RKO (cell line): Measurements from ENCODE around the gene NDUFV2.
"Not testable (repeated sequence)": the region's sequence is repeated elsewhere in the genome, so short reads cannot be mapped to it uniquely, and the experiment has no call there.

Source experiments
- DNase-seq: peaks from one replicate; pipeline ENCODE4 v3.0.0-alpha.2; 2016; ENCODE audit warnings: low spot score

NDUFV2 gene

DNA sequence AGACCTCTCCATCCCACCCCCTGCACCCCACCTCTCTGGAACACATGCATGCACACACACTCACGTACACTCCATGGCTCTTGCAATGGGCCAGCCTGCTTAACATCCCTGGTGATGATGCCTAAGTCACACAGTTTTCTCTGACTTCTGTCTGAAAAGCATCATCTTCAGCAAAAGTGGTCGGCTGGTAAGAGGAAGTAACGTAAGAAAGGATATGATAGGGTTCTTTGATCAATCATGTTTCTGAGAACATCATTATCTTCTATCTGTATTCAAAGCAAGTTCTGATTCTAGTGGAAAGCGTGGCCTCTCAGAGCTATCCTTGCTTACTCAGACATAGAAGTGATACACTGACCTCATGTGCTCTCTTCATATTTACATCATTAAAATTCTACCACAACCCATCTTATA lies 11.4 kb upstream of the NDUFV2 start:
- no peak for DNase-seq

DNA sequence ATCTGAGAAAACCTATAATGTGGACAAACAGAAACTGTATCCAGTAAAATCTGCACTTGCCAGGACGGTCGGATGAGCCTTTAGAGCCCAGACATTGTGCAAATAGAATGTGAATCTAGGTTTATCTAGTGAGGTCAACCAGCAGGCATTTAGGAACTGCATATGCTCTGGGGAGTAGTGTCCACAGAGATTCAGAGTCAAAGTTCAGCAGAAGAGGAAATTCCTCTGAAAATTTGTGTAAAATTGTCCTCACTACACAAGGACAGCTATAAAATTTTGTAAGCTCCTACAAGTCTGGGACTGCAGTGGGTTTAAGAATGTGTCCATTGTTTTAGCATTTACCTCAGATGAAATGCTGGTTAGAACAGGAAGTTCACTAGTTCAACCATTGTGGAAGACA lies 9.8 kb upstream of the NDUFV2 start:
- DNase-seq, result no peak

DNA sequence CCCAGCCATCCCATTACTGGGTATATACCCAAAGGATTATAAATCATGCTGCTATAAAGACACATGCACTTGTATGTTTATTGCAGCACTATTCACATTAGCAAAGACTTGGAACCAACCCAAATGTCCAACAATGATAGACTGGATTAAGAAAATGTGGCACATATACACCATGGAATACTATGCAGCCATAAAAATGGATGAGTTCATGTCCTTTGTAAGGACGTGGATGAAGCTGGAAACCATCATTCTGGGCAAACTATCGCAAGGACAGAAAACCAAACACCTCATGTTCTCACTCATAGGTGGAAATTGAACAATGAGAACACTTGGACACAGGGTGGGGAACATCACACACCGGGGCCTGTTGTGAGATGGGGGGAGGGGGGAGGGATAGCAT lies 9.4 kb upstream of the NDUFV2 start:
- not testable (repeated sequence) for DNase-seq

DNA sequence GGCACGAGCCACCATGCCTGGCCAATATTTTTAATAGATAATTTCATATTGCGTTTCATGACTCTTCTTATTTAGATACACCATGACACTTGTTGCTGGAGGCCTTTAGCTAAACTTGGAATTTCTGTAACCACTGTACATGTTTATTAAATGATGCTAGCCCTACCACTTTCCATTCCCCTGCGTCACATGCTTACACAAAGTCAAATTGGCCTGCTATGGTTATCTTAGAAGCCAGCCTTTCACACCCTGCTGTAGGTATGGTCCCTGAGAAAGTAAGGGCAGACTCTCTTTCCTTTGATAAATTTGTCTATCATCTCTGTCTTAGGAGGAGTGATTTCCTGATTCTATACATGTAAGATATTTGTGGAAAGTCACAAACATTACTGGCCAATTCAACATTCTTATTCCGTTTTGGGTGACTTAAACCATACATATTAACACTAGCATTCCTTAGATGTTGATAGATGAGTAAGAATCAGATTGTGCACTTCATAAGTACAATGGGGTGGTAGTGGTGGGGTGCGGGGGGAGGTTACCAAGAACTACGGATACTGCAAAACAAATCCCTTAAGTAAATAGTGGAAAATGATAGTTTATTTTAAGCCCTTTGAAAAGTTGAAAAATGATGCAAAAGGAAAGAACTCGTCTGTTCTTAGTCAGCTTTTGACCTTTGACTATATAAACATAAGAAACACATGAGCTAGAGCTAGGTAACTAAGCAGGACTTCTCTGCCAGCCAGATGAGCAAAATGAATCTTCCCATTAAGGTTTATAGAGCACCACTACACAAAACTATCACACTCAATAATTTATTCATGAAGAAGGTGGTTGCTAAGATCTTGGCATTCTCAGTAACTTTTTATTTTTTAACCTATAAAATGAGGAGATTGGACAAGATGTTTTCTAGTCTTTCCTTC lies 7.9 kb upstream of the NDUFV2 start:
- DNase-seq, result no peak

DNA sequence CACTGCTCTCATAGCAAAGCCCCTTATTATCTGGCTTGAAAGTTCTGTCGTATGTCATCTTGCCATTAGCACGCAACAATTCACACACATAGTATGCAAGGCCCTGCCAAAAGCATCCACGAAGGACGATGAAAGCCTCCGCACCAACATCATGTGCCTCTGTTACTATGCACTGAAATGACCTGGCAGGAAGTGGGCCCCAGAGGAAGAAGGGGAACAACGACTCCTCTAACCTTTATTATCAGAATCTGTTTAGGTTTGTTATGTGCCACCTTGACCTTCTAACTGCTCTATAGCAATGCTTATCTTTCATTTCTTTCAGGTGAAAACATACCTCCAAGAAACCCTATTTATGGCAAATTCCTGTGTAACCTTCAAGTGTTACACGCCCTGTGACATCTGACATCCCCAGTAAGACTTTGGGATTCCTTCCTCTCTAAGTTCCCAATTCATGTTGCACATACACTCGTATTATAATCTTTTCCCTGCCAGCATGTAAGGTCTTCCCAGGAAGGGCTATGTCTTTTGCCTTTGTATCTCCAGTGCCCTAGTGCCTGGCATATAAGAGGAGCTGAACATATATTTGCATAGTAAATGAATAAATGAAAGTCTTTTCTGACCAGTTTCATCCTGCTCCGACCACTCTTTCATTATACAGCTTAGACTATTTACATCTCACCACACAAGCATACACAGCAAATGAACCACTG lies 7.0 kb upstream of the NDUFV2 start:
- no peak for DNase-seq

DNA sequence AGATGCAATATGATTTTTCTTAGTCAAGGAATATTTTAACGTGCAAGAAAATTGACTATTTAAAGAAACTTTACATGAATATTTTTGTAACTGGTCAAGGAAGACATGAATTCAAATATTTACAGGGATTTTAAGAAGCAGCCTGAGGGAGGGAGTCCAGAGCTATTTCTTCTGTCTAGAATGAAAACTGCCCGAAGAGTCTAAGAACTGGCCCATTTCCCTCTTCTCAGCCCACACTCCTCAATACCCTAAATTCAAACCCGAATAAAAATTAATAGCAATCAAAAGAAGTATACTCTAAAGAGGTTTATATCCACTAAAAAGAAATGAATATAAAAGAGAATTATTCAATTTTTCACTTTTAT lies 6.5 kb upstream of the NDUFV2 start:
- no peak for DNase-seq

DNA sequence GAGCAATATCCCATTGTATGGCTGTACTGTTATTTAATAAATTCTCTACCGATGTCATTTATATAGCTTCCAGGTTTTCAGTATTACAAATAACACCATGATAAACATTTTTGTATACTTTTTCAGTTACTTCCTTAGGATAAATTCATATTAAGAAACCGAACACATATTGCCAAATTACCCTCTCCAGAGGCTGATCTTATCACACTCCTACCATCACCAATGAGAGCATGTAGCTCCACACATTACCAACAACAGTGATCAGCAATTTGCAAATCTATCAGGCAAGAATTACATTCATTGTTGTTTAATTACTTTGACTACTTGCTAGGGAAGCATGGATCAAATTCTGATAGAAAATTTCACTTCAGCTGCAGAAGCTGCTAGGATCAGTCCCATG lies 5.8 kb upstream of the NDUFV2 start:
- DNase-seq, result no peak

DNA sequence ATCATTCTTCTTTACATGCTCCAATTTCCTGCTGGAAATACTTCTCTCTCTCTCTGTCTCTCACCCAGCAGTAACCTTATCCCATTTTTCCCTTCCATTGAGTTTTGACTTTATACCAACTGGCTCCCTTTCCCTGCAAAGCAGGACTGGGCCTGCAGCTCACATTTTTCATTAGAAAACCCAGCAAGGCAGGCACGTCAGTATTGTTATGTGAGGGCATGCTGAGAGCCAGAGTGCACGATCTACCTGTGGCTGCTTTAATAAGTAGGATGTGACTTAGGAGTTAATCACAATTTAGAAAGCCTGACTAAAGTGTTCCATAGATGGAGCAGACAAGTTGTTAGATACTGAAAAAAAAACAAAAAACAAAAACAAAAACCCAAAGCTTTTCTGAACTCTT lies 5.2 kb upstream of the NDUFV2 start:
- DNase-seq, result no peak

DNA sequence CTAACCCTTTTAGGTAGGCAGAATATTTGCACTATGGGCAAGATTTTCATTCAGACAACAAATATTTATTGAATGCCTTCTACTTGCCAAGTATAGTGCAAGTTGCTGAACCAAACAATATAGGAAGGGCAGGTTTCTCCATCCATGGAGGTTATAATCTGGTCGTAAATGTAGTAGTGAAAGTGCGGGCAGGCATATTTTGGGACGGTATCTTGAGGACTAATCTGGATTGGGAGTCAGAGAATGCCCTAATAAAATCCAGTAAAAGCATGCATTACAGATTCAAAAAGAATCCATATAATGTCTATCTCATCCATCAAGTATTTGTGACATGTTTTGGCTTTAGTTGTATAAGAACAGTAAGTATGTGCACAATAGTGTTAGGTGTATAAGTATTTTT lies 1.7 kb upstream of the NDUFV2 start:
- no peak for DNase-seq

DNA sequence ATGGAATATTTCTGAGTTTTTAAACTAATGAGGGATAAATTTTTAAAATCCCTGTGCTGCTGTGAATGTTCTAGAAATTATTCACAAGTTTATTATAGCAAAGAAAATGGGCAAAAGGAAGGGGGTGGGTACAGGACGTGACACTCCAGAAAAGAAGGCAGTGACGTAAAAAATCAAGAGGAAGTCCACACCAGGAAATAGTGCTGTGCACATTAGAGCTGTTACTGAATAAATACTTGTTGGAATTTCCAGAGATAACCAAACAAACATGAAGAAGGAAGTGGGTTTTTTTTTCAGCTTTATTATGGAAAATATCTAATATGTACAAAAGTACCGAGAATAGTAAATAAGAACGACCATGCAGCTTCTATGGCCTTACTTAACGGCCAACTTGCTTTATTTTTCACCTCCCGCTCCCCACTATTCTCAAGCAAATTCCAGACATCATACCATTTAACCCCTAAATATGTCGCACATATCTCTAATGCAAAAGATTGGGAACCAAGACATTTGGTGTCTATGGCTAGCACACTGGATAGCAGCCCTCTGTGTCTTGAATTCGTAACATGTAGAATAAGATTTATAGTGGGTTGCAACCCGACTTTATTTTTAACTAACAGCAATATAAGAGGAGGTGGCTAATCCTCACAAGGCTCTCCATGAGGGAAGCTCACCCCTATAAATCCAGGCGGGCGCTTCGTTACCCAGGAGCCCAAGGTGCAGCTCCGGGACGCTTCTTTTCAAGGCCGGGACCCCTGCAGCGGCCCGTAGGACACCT lies 580 bp upstream of the NDUFV2 start:
- DNase-seq, result peak; percentile 89

DNA sequence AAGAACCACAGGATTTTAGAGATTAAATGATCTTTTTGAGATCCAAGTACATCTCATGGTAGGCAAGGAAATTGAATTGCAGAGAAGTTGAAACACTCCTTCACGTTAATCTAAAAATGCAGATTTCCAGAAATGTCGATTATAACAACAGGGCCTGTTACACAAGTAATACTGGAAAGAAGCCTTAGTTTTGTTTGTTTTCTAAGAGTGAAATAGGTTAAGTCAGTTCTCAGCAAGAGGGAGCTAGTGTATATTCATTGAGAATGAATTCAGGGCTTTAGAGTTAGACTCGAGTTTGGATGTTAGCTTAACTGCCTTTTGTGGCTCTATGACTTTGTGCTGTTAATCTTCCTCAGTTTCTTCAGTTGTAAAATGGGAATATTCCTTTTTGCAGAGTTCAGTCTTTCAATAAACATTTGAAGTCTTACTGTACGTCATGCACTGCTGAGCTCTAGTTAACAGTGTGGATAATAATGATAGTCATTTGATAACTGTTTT lies 926 bp downstream of the NDUFV2 start:
- peak; percentile 53 for DNase-seq

DNA sequence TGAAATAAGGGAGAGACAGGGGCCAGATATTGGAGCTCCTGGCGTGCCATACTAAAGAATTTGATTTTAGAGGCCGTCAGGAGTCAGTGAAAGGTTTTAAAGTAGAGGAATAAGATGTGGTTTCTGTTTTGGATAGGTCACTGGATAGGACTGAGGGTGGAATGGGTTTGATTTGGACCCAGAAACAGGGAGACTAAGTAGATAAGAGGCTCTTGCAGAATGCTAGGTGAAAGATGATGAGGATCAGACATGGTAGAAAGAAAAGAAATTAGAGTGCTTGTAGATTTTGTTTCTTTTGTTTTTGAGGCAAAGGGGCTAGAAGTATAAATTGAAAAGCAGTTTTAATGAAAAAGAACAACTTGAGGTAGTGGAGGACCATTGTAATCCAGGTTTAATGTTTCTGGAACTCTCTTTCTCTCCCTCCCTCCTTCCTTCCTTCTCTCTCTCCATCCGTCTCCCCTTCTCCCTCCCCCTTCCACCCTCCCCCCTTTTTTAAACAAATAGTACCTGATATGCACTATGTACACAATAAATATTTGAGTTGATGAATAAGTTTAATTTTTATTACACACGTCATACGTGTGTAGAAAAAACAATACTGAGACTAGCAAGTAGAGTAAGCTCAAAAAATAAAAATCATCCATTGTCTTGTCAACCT lies 1.9 kb downstream of the NDUFV2 start:
- no peak for DNase-seq

DNA sequence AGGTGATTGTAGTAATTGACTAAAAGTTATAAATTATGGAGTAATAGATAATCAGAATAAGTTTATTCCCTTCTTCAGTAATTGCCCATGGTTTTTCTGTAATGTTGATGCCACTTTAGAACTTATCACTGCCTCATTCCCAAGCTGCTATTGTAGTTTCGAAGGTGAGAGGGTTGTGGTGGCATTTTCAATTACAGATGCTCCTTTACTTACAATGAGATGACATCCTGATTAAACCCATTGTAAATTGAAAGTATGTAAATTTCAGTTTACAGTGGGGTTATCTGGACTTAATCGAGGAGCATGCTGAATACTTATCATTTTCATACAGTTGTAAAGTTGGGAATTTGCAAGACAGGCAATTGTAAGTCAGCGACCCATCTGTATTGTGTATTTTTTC lies 2.9 kb downstream of the NDUFV2 start:
- DNase-seq, result no peak

DNA sequence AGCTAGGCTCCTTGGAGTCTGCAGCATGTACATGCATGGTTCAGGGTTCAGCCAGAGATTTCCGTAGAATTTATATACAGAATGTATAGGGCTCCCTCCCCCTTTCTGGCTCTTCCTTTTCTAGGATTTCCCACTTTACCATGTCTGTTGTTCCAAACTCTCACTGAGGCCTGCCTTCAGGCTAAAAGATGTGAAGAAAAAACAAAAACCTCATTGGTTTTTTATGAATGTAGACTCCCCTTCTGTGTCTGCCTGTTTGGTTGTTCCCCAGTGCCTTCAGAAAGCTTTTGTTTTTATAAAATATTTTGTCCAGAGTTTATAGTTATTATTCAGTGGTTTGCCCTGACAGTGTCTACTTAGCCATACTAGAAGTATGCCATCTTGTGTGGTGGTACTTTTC lies 3.6 kb downstream of the NDUFV2 start:
- DNase-seq, result no peak

DNA sequence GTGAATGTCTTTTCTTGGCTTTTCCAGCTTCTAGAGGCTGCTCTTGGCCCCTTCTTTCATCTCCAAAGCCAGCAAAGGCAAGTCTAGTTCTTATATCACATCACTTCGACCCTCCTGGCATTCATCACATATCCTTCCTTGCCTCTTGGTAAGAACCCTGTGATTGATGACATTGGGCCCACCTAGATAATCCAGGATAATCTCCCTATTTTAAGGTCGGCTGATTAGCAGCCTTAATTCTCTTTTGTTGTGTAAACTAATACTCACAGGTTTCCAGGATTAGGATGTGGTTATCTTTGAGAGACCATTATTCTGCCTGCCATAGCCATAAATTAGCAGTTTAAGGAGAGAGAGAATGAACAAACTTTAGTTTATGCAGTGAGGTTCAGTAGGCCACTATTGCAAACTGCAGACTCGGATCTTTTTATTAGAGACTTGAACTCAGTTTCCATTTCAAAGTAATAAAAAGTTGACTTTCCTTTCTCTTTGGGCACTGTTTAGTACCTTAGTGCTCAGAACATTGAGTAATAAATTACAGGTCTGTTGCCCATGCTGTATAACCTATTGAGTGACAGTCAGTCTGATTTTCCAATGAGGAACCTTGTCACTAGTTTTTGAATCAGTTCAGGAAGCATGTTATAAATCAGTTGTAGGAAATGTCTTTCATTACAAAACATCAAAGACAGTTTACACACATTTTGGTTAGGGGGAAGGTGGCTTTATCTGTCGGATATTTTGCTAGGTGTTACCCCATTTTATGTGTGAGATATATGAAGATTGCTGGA lies 4.5 kb downstream of the NDUFV2 start:
- no peak for DNase-seq

DNA sequence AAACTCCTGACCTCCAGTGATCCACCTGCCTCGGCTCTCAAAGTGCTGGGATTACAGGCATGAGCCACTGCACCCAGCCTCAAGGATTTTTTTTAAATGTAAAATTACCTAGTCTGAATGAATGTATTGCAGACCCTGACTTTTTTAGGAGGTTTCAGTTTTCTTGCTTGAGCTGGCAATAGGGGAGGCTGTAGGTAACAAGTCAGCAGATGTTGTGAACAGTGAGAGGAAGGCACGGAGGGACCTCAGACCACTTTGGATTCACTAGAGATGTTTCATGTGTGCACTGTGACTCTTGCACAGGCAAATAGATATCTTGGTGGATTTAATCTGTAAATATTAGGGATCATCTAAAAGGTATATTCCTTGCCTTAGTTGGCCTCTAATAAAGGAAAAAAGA lies 6.4 kb downstream of the NDUFV2 start:
- DNase-seq, result no peak

DNA sequence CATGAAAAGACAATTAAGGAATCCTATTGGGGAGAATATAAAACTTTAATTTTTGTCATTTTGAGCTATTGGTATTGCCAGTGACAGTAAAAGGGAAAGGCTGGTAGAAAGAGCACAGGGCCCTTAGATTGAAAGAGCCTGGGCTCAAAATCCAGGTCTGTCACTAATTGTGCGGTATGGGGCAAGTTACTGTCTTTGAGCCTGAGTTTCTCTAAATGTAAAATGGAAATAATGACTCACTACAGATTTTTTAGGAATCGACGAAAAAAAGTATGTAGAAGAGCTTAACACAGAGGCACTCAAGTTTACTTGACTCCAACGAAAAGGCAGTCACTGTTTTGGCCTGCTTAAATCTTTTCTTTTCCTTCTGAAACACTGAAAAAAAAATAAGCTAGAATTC lies 7.0 kb downstream of the NDUFV2 start:
- DNase-seq, result no peak

DNA sequence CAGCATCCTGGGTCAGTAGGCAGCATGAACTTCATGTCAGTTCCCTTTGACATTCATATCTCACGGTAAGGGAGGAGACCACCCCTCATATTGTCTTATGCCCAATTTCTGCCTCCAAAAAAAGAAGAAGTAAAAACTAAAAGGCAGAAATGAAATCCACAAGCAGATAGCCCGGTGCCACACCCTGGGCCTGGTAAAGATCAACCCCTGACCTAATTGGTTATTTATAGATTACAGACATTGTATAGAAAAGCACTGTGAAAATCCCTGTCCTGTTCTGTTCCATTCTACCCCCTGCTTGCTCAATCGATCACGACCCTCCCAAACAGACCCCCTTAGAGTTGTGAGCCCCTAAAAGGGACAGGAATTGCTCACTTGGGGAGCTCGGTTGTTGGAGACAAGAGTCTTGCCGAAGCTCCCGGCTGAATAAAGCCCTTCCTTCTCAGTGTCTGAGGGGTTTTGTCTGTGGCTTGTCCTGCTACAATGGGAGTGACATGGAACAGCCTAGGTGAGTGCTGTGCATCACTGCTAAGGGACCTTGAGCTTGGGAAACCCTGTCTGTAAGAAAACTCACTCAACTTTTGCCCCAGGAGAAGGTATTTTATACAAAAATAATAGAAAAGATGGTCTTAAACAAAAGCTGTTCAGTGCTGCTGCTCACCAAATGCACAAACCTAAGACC lies 11.1 kb downstream of the NDUFV2 start:
- DNase-seq, result no peak

DNA sequence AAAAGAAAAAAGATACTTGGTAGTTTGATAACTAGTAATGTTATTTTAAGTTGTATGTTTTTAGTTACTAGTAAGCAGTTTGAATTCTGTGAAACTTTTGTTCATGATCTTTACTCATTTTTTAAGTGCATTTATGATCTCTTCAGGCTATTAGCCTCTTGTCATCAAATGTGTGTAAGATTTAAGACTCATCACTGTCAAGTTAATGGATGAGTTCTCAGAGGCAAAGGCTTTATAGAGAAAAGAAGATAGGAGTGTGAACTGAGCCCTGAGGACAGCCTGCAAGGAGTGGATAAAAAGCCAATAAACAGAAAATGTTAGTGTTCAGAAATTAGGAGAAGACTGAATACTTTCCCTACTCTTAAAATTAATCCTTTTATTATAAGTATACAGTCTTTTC lies 13.5 kb downstream of the NDUFV2 start:
- no peak for DNase-seq

DNA sequence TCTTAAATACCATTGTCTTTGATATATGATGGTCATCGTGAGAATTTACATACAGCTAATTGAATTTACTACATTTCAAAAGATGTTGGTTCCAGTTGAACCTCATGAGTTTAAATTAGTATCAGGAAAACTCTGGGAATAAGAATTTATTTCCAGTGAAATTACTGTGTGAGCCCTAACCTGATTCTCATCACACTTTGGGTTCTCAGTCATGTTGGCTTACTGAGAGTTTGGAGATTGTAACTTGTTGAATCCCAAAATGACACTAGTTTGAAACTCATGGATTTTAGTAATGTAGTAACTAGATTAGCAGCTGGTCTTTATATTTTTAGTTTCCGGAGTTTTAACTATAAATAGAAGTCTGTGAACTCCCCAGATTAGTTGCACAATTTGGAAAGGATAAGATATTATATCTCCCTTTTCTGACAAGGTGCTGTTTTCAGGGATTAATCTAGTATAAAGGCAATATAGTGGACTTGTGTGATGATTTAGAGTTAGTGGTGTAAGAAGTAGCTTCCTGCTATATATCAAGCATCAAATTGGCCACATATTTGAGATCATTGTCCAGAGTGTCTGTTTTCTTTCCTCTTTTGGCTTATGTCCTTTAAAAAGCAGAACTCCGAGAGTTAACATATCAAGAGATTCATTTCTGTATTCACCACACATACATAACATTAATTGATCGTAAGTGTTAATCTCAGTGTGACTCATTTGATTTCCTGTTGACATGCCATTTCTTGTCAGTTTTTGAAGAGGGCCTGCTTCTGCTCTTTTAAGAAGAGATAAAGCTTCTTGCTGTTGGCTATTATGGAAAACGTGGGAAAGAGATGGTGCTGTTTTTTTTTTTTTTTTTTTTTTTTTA lies 15.7 kb downstream of the NDUFV2 start:
- DNase-seq, result no peak
